KOPT-K1 (cell line): Measurements from ENCODE around the gene COL1A1.
A peak's percentile ranks its signal among the peaks of the same experiment; 100 is the strongest.

Experiments used
- H3K27ac ChIP-seq: fragments of 200-600 bp; sonication (generic); 2 replicates; pipeline ENCODE4 v1.5.1; 2016; ENCODE audit warnings: antibody characterized with exemption, mild to moderate bottlenecking, low read depth, low read length; ENCODE audit not compliant: poor library complexity, severe bottlenecking
- H3K36me3 ChIP-seq: fragments of 200-600 bp; sonication (generic); 2 replicates; pipeline ENCODE4 v1.5.1; 2017; ENCODE audit warnings: antibody characterized with exemption, mild to moderate bottlenecking, low read length, moderate library complexity; ENCODE audit not compliant: insufficient read depth
- H3K9me3 ChIP-seq: fragments of 200-600 bp; sonication (generic); 2 replicates; pipeline ENCODE4 v1.5.1; 2017; ENCODE audit warnings: antibody characterized with exemption, low read length, mild to moderate bottlenecking; ENCODE audit not compliant: insufficient read depth, poor library complexity, severe bottlenecking

COL1A1 gene

GRCh38 chr17:50151937-50152547 is 49.4 kb downstream of the COL1A1 start:
- Histone ChIP-seq H3K9me3 (no peaks in the 10 kb centered on the region), H3K27ac (peak overlapping the region; percentile 60), H3K36me3 (no peaks in the 10 kb centered on the region)

- no peaks in the 10 kb centered on the region for H3K36me3 ChIP-seq
- peak overlapping the region; percentile 63 for H3K27ac ChIP-seq
- H3K9me3 ChIP-seq: no peaks in the 10 kb centered on the region
These were observed 50.1 kb downstream of the COL1A1 start for GRCh38 chr17:50151041-50151936.

GRCh38 chr17:50150354-50151040 is 50.9 kb downstream of the COL1A1 start, which contains the start of gene PPP1R9B:
Gene PPP1R9B (minus strand): TSS chr17:50150677. CDS start chr17:50150513, 164 bp downstream.
- Histone ChIP-seq H3K27ac (peak within 1 kb of the TSS; percentile 63), H3K36me3 (0 out of 2 replicates have a peak, but pooled peaks cover under 1% of the 10 kb centered on the region), H3K9me3 (no peaks in the 10 kb centered on the region)

- Histone ChIP-seq H3K9me3 (no peaks in the 10 kb centered on the region), H3K36me3 (peaks cover 8% of the 10 kb centered on the region; the same call in 1 of the 2 replicates), H3K27ac (peak overlapping the region; percentile 63)
These were observed 51.7 kb downstream of the COL1A1 start for GRCh38 chr17:50149417-50150353.

- H3K36me3 ChIP-seq: peaks cover 15% of the 10 kb centered on the region; the same call in 1 of the 2 replicates
- no peak overlapping the region for H3K27ac ChIP-seq
- H3K9me3 ChIP-seq: no peaks in the 10 kb centered on the region
These were observed 52.4 kb downstream of the COL1A1 start for GRCh38 chr17:50149091-50149416.

- peaks cover 21% of the 10 kb centered on the region; the same call in 1 of the 2 replicates for H3K36me3 ChIP-seq
- H3K27ac ChIP-seq: no peak overlapping the region
- H3K9me3 ChIP-seq: no peaks in the 10 kb centered on the region
These were observed 53.0 kb downstream of the COL1A1 start for GRCh38 chr17:50148226-50149090.

GRCh38 chr17:50147841-50148225 is 53.6 kb downstream of the COL1A1 start:
- H3K27ac ChIP-seq: no peak overlapping the region
- peaks cover 25% of the 10 kb centered on the region; the same call in 1 of the 2 replicates for H3K36me3 ChIP-seq
- H3K9me3 ChIP-seq: no peaks in the 10 kb centered on the region

- no peaks in the 10 kb centered on the region for H3K9me3 ChIP-seq
- H3K27ac ChIP-seq: no peak overlapping the region
- H3K36me3 ChIP-seq: peaks cover 33% of the 10 kb centered on the region
These were observed 54.3 kb downstream of the COL1A1 start for GRCh38 chr17:50146927-50147665.

- no peaks in the 10 kb centered on the region for H3K9me3 ChIP-seq
- H3K36me3 ChIP-seq: peaks cover 40% of the 10 kb centered on the region
- H3K27ac ChIP-seq: no peak overlapping the region
These were observed 55.1 kb downstream of the COL1A1 start for GRCh38 chr17:50146230-50146926.

- peaks cover 47% of the 10 kb centered on the region for H3K36me3 ChIP-seq
- no peaks in the 10 kb centered on the region for H3K9me3 ChIP-seq
- H3K27ac ChIP-seq: no peak overlapping the region
These were observed 55.8 kb downstream of the COL1A1 start for GRCh38 chr17:50145532-50146229.

- no peak overlapping the region for H3K27ac ChIP-seq
- no peaks in the 10 kb centered on the region for H3K9me3 ChIP-seq
- peaks cover 50% of the 10 kb centered on the region for H3K36me3 ChIP-seq
These were observed 56.4 kb downstream of the COL1A1 start for GRCh38 chr17:50144845-50145531.

GRCh38 chr17:50144355-50144754 is 57.1 kb downstream of the COL1A1 start:
- H3K27ac ChIP-seq: no peak overlapping the region
- peaks cover 55% of the 10 kb centered on the region for H3K36me3 ChIP-seq
- H3K9me3 ChIP-seq: no peaks in the 10 kb centered on the region
